VCaP (cell line): ENCODE results near the gene MLH3.
A peak's percentile ranks its signal among the peaks of the same experiment; 100 is the strongest.

Experiments
- H3K27ac ChIP-seq: fragments of 450-650 bp; 2 replicates; pipeline ENCODE4 v1.5.1; 2017
- CTCF ChIP-seq: fragments of 450-650 bp; conservative IDR thresholded peaks from 2 replicates; pipeline ENCODE4 v1.5.1; 2017; ENCODE audit warnings: mild to moderate bottlenecking, moderate library complexity

Gene MLH3

GRCh38 chr14:75091251-75091650, 40.0 kb upstream of the MLH3 start:
- TF ChIP-seq CTCF: no peak
- no peak overlapping the region for H3K27ac ChIP-seq

DNA sequence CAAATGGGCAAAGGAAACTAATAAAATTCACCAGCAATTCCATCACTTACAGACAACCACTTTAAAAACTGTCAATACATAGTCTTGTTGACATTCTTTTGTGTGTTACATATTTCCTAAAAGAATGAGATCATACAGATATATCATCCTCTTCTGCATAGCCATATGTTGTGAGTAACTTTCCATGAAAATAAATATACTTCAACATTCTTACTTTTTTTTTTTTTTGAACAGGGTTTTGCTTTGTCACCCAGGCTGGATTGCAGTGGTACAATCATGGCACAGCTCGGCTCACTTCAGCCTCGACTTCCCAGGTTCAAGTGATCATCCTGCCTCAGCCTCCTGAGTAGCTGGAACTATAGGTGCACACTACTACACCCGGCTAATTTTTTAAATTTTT, 39.1 kb upstream of the MLH3 start:
- no peak overlapping the region for H3K27ac ChIP-seq
- no peak for TF ChIP-seq CTCF

DNA sequence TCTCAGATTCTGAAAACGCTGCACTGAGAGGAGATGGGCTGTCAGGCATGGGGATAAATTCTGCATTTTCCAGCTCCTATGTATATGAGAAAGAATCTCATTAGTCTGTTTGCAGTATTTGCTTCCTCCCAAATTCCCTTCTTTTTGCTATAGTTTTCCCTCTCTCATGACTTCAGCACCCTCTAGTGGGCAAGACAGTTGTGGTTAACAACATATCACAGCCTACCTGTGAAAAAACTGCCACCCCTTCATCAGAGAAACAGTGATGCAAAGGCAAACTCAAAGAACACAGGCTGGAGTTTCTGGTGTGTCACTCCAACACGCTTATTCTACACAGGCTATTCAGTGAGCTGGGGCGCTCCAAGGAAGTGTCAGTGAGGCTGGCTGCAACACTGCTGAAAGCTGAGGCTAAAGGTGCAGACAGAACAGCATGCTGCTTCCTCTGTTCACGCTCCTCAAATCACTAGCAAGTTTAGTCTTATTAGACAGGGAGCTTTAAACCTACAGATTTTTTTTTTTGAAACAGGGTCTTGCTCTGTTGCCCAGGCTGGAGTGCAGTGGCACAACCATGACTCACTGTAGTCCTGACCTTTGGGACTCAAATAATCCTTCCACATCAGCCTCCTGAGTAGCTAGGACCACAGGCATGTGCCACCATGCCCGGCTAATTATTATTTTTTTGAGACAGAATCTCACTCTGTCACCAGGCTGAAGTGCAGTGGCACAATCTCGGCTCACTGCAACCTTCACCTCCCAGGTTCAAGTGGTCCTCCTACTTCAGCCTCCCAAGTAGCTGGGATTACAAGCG, 37.5 kb upstream of the MLH3 start:
- peak; percentile 84 for TF ChIP-seq CTCF
- H3K27ac ChIP-seq: no peak overlapping the region

GRCh38 chr14:75088153-75088552, 36.9 kb upstream of the MLH3 start:
- no peak for TF ChIP-seq CTCF
- H3K27ac ChIP-seq: no peak overlapping the region

- H3K27ac ChIP-seq: no peak overlapping the region
- TF ChIP-seq CTCF: peak; percentile 68
Observed at GRCh38 chr14:75084513-75084912, 33.2 kb upstream of the MLH3 start.

DNA sequence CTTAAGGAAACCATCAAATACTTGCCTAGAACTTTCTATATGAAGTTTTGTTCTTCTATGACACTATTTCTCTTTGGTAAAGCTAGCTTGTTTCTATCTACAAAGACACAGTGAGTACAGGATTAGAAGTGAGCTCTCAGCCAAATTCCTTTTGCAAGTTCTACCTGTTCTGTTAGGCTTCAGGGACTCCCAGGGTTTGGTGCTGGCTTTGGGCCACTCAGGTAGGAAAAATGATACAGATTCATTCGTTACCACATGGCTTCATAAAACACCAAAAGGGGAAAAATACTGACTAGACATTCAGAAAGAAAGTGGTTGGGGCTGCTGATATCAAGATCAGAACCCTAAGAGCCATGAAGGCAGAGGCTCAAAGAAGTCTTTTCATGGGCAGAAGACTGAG, 32.0 kb upstream of the MLH3 start:
- TF ChIP-seq CTCF: no peak
- H3K27ac ChIP-seq: no peak overlapping the region

DNA sequence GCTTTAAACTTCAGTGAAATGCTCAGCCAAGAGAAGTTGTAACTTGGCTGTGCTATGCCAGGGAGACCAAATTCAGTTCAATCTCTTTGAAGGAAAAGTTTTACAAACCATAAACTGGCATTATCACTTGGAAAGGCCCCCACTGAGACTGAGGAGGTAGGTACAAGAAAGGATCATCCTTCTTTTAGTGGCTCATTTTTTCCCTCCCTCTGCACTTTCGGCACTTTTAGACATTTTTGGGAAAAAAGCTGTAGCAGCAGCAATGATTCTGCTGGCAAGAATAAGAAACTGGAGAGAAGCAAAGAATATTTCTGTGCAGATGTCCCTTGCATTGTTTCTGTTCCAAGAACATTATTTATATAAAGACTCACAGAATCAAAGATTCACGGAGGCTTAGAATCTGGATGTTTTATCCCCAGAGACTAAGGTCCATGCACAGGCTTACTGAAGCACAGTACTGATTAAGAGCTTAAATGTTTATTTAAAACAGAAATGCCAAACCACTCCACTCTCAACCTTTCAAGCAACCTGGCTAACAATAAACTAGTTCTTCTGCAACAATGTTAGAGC, 30.5 kb upstream of the MLH3 start:
- H3K27ac ChIP-seq: peak overlapping the region; percentile 15; the same call in 1 of the 2 replicates
- TF ChIP-seq CTCF: no peak
